GM21526 (cell line): Measurements from ENCODE around the gene MAJIN.
"Not testable (repeated sequence)": the region's sequence is repeated elsewhere in the genome, so short reads cannot be mapped to it uniquely, and the experiment has no call there.

Experiments
- ATAC-seq: cut with Tn5 transposase; IDR thresholded peaks from one replicate; pipeline ENCODE4 v1.9.1; 2021; ENCODE audit warnings: moderate library complexity; ENCODE audit not compliant: unreplicated experiment, low FRiP score

Gene MAJIN

GRCh38 chr11:64994318-64994717 lies 22.4 kb upstream of the MAJIN start:
- ATAC-seq: no peak

GRCh38 chr11:64990222-64990923 lies 18.5 kb upstream of the MAJIN start:
- no peak for ATAC-seq

- ATAC-seq: no peak
Observed at GRCh38 chr11:64989416-64989815, 17.5 kb upstream of the MAJIN start.

GRCh38 chr11:64987998-64988854 lies 16.3 kb upstream of the MAJIN start:
- no peak for ATAC-seq

- not testable (repeated sequence) for ATAC-seq
Observed at GRCh38 chr11:64983339-64983738, 11.4 kb upstream of the MAJIN start.

GRCh38 chr11:64976651-64977050 lies 4.7 kb upstream of the MAJIN start:
- no peak for ATAC-seq

GRCh38 chr11:64974124-64974523 lies 2.2 kb upstream of the MAJIN start:
- ATAC-seq: no peak

- no peak for ATAC-seq
Observed at GRCh38 chr11:64970731-64971151, 1.2 kb downstream of the MAJIN start.

GRCh38 chr11:64969209-64969608 lies 2.7 kb downstream of the MAJIN start:
- no peak for ATAC-seq

GRCh38 chr11:64967375-64967774 lies 4.5 kb downstream of the MAJIN start:
- ATAC-seq: no peak

GRCh38 chr11:64963072-64963631 lies 8.8 kb downstream of the MAJIN start:
- ATAC-seq: no peak

GRCh38 chr11:64960719-64961118 lies 11.2 kb downstream of the MAJIN start:
- ATAC-seq: no peak

GRCh38 chr11:64959498-64959897 lies 12.4 kb downstream of the MAJIN start:
- ATAC-seq: no peak

GRCh38 chr11:64954201-64954600 lies 17.7 kb downstream of the MAJIN start:
- no peak for ATAC-seq

- ATAC-seq: no peak
Observed at GRCh38 chr11:64951529-64951928, 20.4 kb downstream of the MAJIN start.

GRCh38 chr11:64947208-64947814 lies 24.6 kb downstream of the MAJIN start:
- ATAC-seq: no peak

- no peak for ATAC-seq
Observed at GRCh38 chr11:64936539-64936938, 35.4 kb downstream of the MAJIN start.

- ATAC-seq: no peak
Observed at GRCh38 chr11:64935359-64936081, 36.4 kb downstream of the MAJIN start, which contains the start of gene GPHA2. GPHA2 (minus strand) TSS chr11:64935893; CDS start chr11:64935460, 433 bp downstream.

GRCh38 chr11:64934682-64935358 lies 37.1 kb downstream of the MAJIN start:
- no peak for ATAC-seq
